Activated T-helper 2 cell treated with anti-CD3 and anti-CD28 coated beads, Interferon-gamma antibody, Interleukin-2, Interleukin-4, amounts not matched to agents 10 μg/mL and 5 μg/mL and 100 μg/mL, durations not matched to agents 14 hours and 24 hours and 36 hours (primary cell): ENCODE results near the gene OLFM4. TPM values are rescaled to one million over a fixed set of nuclear protein-coding genes. Genes with fewer than 3 reads are reported as not detected.

Experiments
- DNase-seq: peaks from one replicate; pipeline ENCODE4 v3.0.0; 2021; ENCODE audit warnings: low spot score
- H3K27ac Mint-ChIP-seq: one replicate; pipeline ENCODE4 v1.8.0; 2021; ENCODE audit warnings: mixed read lengths
- H3K27me3 Mint-ChIP-seq: one replicate; pipeline ENCODE4 v1.8.0; 2021; ENCODE audit warnings: low read depth, mixed read lengths
- H3K36me3 Mint-ChIP-seq: one replicate; pipeline ENCODE4 v1.8.0; 2021; ENCODE audit warnings: low read depth, mixed read lengths
- H3K4me1 Mint-ChIP-seq: one replicate; pipeline ENCODE4 v1.8.0; 2021; ENCODE audit warnings: low read depth, mixed read lengths
- H3K4me3 Mint-ChIP-seq: one replicate; pipeline ENCODE4 v1.8.0; 2021; ENCODE audit warnings: low read depth, mild to moderate bottlenecking, moderate library complexity, mixed read lengths
- H3K9me3 Mint-ChIP-seq: one replicate; pipeline ENCODE4 v1.8.0; 2021; ENCODE audit warnings: mixed read lengths
- intact Hi-C: fragments of 100-400 bp; cut with micrococcal nuclease; formaldehyde crosslinking; loops from one replicate; pipeline ENCODE4 v1.15.1; 2023
- total RNA-seq: library from RNA; stranded (reverse); gene quantifications from 2 replicates; pipeline ENCODE4 v1.2.3, GENCODE V29; 2022

Gene OLFM4
- total RNA-seq, 1 donor from 2014 or later = not detected

GRCh38 chr13:53054569-53054968 lies 26.0 kb downstream of the OLFM4 start:
- no peak for DNase-seq
- no peaks in the 10 kb centered on the region for H3K36me3 Mint-ChIP-seq
- no peak overlapping the region for H3K27ac Mint-ChIP-seq
- H3K27me3 Mint-ChIP-seq = no peaks in the 10 kb centered on the region
- H3K4me1 Mint-ChIP-seq = no peaks in the 10 kb centered on the region
- no peaks in the 10 kb centered on the region for H3K9me3 Mint-ChIP-seq
- no peak overlapping the region for H3K4me3 Mint-ChIP-seq
- intact Hi-C loops = no loop called here

GRCh38 chr13:53058065-53058679 lies 29.6 kb downstream of the OLFM4 start:
- Mint-ChIP-seq H3K27ac (no peak overlapping the region), H3K36me3 (no peaks in the 10 kb centered on the region), H3K4me3 (no peak overlapping the region), H3K27me3 (no peaks in the 10 kb centered on the region), H3K9me3 (no peaks in the 10 kb centered on the region), H3K4me1 (no peaks in the 10 kb centered on the region)
- no peak for DNase-seq
- intact Hi-C loops = no loop called here

DNA sequence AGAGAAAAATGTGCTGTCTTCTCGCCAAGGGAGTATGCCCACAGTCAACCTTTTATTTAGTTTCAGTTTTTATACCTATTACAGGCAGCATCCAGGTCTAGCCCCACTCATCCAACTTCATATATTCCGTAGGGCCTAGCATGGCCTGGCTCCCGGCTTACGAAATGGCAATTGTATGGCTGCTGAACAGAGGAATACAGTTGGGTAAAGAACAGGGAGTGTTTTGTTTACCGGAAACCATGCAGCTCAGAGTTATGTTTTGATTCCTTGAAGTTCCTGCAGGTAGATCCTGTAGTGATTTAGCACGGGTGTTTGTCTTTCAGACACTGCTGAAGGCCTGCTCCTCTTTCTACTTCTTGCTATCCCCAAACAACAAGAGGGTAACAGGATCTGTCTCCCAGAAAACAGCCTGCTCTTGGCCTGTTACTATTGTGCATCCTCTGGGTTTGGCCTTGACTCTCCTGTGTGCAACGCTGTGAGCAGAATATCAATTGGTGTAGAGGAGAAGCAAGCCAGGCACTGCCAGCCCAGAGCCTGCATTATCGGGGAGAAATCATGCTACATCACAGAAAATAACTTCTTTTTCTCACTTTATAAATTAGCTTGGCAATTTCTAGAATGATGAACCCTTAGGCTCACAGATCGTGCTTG lies 32.4 kb downstream of the OLFM4 start:
- H3K36me3 Mint-ChIP-seq = no peaks in the 10 kb centered on the region
- DNase-seq = no peak
- H3K4me3 Mint-ChIP-seq = no peak overlapping the region

DNA sequence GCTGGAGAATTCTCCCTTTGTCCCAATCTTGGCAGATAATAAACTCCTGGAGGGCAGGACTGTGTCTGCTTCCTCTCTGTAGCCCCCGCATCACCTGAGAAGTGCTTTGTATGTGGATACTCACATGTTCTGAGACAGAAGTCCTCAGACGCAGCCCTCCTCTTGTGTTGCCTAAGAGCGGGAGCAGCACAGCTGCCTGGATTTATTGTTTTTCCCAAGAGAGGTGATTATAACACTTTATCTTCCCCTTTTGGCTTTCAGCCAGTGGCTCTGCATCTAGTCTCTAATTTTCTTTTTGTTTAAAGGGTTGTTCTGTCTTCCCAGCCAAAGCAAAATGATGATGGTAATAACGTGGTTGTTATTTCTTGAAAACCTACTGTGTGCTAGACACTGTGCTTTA lies 36.1 kb downstream of the OLFM4 start:
- no peaks in the 10 kb centered on the region for H3K4me1 Mint-ChIP-seq
- H3K27me3 Mint-ChIP-seq = no peaks in the 10 kb centered on the region
- no peaks in the 10 kb centered on the region for H3K36me3 Mint-ChIP-seq
- H3K27ac Mint-ChIP-seq = no peak overlapping the region
- H3K4me3 Mint-ChIP-seq = no peak overlapping the region
- H3K9me3 Mint-ChIP-seq = no peaks in the 10 kb centered on the region
- intact Hi-C loops = no loop called here
- no peak for DNase-seq

More for the DNA sequence above, 32.4 kb downstream of the OLFM4 start:
- intact Hi-C loops = no loop called here
- Mint-ChIP-seq H3K27ac (no peak overlapping the region), H3K27me3 (no peaks in the 10 kb centered on the region), H3K4me1 (no peaks in the 10 kb centered on the region), H3K9me3 (no peaks in the 10 kb centered on the region)

DNA sequence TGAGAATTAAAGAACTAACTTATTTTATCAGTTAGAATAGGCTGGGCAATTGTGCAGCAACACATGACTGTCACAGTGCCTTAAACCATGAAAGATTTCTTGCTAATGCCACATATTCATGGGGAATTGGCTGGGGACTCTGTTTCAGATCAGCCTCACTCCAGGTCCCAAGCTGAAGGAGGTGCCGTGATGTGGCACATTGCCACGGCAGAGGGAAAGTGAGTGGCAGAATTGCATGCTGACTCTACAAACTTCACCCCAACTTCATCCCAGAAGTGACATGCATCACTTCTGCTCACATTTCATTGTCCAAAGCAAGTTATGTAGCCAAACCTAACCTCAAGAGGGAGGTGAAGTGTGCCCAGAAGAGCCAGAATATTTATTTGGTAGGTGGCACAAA lies 37.8 kb downstream of the OLFM4 start:
- no peaks in the 10 kb centered on the region for H3K9me3 Mint-ChIP-seq
- H3K27ac Mint-ChIP-seq = no peak overlapping the region
- H3K4me1 Mint-ChIP-seq = no peaks in the 10 kb centered on the region
- H3K36me3 Mint-ChIP-seq = no peaks in the 10 kb centered on the region
- intact Hi-C loops = no loop called here
- no peaks in the 10 kb centered on the region for H3K27me3 Mint-ChIP-seq
- H3K4me3 Mint-ChIP-seq = no peak overlapping the region
- no peak for DNase-seq

- Mint-ChIP-seq H3K36me3 (no peaks in the 10 kb centered on the region), H3K27me3 (no peaks in the 10 kb centered on the region), H3K9me3 (no peaks in the 10 kb centered on the region), H3K4me1 (no peaks in the 10 kb centered on the region), H3K27ac (no peak overlapping the region), H3K4me3 (no peak overlapping the region)
- DNase-seq = no peak
- intact Hi-C loops = no loop called here
Observed at GRCh38 chr13:53068585-53069520, 40.2 kb downstream of the OLFM4 start.

DNA sequence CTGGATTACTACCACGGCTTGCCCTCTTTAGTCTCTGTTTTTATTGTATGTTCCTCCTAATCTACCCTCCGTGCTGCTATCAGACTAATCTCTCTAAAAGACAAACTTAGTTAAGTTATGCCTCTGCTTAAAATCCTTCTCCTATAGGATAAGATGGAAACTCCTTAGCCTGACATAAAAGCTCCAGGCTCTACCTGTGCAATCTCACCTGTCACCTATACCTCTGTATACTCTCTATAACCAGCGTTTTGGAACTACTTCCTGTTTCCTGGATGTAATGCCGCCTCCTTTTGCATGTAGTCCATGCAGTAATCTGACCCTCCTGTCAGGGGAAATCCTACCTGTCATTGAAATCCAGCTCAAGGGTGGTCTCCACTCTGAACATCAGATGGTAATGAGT lies 41.2 kb downstream of the OLFM4 start:
- DNase-seq = no peak
- intact Hi-C loops = no loop called here
- H3K27me3 Mint-ChIP-seq = no peaks in the 10 kb centered on the region
- no peak overlapping the region for H3K27ac Mint-ChIP-seq
- H3K4me1 Mint-ChIP-seq = no peaks in the 10 kb centered on the region
- no peaks in the 10 kb centered on the region for H3K9me3 Mint-ChIP-seq
- H3K36me3 Mint-ChIP-seq = no peaks in the 10 kb centered on the region
- no peak overlapping the region for H3K4me3 Mint-ChIP-seq

GRCh38 chr13:53073711-53074110 lies 45.1 kb downstream of the OLFM4 start:
- no peaks in the 10 kb centered on the region for H3K27me3 Mint-ChIP-seq
- H3K4me1 Mint-ChIP-seq = no peaks in the 10 kb centered on the region
- DNase-seq = no peak
- no peak overlapping the region for H3K27ac Mint-ChIP-seq
- intact Hi-C loops = no loop called here
- H3K4me3 Mint-ChIP-seq = no peak overlapping the region
- no peaks in the 10 kb centered on the region for H3K36me3 Mint-ChIP-seq
- H3K9me3 Mint-ChIP-seq = no peaks in the 10 kb centered on the region

GRCh38 chr13:53074114-53074513 lies 45.5 kb downstream of the OLFM4 start:
- H3K4me3 Mint-ChIP-seq = no peak overlapping the region
- intact Hi-C loops = no loop called here

DNA sequence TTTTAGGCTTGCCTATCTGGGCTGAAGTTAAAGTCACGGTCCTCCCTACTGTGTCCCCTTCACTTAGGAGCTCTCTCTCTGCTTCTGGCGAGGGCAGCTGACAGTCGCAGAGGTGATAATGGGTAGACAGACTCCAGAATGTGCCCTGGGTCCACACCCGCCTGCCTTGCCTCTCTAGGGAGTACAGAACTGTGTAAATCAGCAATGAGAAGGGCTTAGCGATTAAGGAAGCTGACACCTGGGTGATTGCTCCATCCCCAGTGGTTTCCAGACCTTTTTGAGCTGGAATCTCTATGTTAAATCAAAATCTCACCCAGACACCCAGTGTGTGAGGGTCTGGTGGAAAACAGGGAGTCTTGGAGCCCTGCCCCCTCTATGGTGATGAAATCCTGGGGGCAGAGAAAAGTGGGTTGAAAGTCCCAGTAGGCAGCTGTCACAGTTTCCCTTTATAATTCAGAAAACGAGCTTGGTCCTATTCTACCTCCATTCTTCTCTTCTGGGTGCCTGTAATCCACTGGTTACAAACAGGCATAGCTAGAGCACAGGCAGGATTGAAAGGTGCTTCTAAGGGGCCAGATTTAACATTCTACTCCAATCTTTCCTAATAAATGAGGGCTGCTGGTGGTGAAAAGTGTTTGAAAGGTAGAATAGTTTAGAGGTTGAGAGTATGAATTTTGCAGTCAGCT lies 46.9 kb downstream of the OLFM4 start:
- H3K27me3 Mint-ChIP-seq = no peaks in the 10 kb centered on the region

More at GRCh38 chr13:53074114-53074513, 45.5 kb downstream of the OLFM4 start:
- Mint-ChIP-seq H3K9me3 (no peaks in the 10 kb centered on the region), H3K36me3 (no peaks in the 10 kb centered on the region), H3K4me1 (no peaks in the 10 kb centered on the region), H3K27ac (no peak overlapping the region), H3K27me3 (no peaks in the 10 kb centered on the region)
- DNase-seq = no peak

GRCh38 chr13:53079691-53080090 lies 51.1 kb downstream of the OLFM4 start:
- Mint-ChIP-seq H3K27ac (no peak overlapping the region), H3K4me1 (no peaks in the 10 kb centered on the region), H3K27me3 (no peaks in the 10 kb centered on the region), H3K36me3 (no peaks in the 10 kb centered on the region), H3K4me3 (no peak overlapping the region), H3K9me3 (no peaks in the 10 kb centered on the region)
- no peak for DNase-seq
- intact Hi-C loops = no loop called here

More for the DNA sequence above, 46.9 kb downstream of the OLFM4 start:
- no peak for DNase-seq
- H3K27ac Mint-ChIP-seq = no peak overlapping the region
- H3K4me1 Mint-ChIP-seq = no peaks in the 10 kb centered on the region
- no peaks in the 10 kb centered on the region for H3K9me3 Mint-ChIP-seq
- H3K4me3 Mint-ChIP-seq = no peak overlapping the region
- intact Hi-C loops = no loop called here
- H3K36me3 Mint-ChIP-seq = no peaks in the 10 kb centered on the region

DNA sequence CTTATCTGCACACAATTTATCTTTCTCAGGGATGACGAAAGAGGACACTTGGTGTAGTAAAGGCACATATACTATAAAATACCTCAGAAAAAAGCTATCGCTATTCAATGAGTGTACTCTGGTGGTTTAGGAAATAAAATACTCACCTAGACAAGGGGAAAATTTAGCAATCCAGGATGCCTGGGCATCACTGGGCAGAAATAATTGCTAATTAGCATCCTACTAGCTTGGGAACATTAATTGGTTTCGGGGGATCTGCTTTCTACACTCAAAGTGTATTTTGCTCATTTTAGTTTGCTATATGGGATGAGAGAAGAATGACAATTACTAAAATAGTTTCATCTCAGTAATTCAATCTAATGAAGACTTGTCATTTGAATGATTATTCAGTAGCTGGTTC lies 60.3 kb downstream of the OLFM4 start:
- no peak for DNase-seq
- Mint-ChIP-seq H3K36me3 (no peaks in the 10 kb centered on the region), H3K27me3 (no peaks in the 10 kb centered on the region), H3K9me3 (peaks cover 6% of the 10 kb centered on the region), H3K4me3 (no peak overlapping the region), H3K4me1 (no peaks in the 10 kb centered on the region), H3K27ac (no peak overlapping the region)
- intact Hi-C loops = no loop called here
